Activated CD8-positive, alpha-beta memory T cell treated with anti-CD3 and anti-CD28 coated beads for 4 hours (primary cell): ENCODE measurements around the gene SLX4IP.

Experiments
- DNase-seq, 2 donors: peaks; one replicate each; pipeline ENCODE4 v3.0.0-alpha.2; 2020; ENCODE audit warnings: low read depth in 2 of 2

Gene SLX4IP

DNA sequence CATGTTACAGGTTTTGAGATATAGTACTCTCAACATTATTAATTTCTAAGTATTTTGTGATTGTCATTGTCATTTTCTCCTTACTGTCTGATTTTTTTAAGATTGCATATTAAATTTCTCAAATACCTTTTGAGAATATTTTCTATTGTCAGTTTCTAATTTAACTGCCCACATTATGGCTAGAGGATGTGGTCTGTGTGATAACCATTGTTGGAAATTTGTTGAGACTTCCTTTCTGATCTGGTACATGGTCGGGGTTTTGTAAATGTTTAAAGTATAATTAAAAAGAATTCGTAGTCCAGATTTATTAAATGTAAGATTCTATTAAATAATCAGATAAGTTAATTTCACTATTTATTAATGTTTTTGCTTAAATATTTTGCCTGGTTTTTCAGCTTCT is 60.1 kb downstream of the SLX4IP start:
- no peak for DNase-seq

DNA sequence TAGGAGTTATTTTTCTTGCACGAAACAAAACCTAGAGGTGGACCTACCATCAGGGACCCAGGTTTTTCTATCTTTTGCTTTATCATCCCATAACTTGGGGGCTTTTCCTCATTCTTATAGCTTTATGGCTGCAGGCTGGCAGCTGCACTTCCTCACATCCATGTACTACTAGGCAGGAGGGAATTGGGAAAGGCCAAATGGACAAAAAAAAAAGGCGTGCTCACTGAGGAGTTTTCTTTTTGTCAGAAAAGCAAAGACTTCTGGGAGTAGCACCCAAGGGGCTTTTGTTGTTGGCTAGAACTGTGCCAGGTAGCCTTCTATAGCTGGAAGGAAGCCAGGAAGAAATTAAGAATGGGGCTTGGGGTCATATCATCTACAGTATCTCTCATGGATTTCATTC is 61.4 kb downstream of the SLX4IP start:
- DNase-seq = no peak

DNA sequence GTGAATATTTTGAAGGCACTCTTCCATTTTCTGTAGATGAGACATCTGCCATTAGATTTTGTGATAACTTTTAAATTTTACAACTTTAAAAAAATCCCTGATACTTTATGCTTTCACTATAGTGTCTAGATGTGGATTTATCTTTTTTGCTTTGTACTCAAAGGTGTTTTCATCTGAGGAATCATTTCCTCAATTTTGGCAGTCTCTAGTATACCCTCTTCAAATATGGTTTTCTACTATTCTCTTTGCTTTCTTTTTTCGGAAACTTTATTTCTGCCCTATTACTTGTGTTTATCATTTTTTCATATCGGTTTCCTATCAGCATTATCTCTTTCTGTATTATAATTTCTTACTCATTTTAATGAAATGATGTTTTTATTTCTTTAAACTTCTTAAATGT is 62.2 kb downstream of the SLX4IP start:
- no peak for DNase-seq

DNA sequence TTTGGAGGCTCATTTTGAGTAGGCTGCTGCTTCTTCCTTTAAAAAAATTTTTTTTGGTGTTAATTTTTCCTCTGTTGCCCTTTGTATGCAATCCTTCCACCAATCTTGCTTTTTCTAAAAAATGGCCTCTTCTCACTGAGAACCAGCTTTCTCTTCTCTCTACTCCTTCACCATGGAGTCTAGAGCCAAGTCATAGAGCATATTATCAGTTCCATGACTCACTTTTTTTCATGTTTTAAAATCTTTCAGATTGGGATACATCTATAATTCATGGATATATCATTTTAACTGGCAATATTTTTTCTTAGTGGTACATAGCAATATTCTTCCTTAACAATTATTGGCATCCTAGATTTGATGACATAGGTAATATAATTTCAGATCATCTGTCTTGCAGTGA is 62.7 kb downstream of the SLX4IP start:
- no peak for DNase-seq

DNA sequence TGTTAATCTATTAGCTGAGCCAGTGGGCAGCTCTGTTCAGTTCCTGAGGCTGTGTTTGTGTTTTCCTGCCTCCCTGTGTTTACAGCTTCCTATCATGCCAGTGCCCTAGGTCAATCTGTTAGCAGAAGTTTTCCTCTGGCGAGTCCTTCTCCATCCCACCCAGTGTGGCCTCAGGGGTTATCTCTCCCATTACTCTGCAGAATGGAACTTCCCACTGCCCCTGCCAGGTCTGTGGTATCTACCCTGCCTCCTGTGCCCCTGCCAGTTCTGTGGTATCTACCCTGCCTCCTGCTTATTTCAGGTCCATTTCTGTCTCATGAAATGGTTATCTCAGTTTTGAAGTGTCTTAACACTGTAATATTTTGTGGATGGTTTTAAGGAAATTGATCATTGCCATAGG is 63.1 kb downstream of the SLX4IP start:
- no peak for DNase-seq

DNA sequence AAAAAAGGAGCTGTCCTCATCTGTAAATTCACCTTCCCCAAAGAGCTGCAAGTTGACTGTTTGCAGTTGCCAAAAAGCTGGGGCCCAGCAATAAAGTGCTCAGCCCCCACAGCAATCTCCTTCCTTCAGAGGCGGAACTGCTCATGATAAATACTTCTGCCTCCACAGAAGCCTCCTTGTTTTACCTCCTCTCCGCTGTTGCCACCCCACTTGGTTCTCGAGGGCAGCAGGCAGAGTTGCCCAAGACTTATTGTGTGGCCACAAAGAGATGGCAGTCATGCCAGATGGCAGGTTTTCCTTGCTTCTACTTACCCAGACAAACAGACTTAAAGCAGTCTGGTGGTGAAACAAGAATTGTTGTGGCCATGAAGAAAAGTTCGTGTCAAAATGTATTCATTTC is 66.3 kb downstream of the SLX4IP start:
- no peak for DNase-seq

DNA sequence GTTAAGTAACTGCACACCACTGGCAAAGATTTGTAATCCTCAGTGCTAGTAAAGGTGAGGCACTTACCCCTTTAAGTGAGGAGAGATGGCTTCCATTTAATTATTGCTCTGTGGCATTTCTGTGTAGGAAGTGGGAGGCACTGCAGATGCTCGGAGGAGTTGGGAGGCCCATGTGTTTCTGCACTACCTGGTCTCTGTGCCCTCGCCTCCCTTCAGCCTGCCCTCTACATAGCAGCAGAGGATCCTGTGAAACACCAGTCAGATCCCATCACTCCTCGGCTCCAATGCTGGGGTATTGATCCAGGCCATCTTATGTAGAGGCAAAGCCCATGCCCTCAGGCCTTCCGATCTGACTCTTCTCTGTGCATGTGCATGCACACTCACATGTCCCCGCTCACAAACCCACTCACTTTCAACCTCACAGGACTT is 67.0 kb downstream of the SLX4IP start:
- DNase-seq = no peak

DNA sequence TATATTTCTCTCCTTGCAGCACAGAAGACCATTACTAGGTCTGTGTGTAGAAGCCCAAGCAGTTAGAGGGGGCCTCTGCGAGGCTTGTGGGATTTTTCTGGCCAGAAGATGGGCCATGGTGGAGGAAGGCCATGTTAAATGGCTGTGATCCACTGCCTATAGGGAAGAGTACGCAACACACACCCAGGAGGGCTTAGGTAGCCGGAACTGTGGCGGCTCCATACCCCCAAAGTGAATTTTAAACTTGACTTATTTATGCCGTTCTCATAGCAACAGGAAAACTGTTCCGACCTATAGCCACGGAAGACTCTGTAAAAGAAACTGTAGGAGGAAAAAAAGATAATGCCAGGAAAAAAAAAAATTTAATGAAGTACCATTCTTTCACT is 69.5 kb downstream of the SLX4IP start:
- DNase-seq = no peak

DNA sequence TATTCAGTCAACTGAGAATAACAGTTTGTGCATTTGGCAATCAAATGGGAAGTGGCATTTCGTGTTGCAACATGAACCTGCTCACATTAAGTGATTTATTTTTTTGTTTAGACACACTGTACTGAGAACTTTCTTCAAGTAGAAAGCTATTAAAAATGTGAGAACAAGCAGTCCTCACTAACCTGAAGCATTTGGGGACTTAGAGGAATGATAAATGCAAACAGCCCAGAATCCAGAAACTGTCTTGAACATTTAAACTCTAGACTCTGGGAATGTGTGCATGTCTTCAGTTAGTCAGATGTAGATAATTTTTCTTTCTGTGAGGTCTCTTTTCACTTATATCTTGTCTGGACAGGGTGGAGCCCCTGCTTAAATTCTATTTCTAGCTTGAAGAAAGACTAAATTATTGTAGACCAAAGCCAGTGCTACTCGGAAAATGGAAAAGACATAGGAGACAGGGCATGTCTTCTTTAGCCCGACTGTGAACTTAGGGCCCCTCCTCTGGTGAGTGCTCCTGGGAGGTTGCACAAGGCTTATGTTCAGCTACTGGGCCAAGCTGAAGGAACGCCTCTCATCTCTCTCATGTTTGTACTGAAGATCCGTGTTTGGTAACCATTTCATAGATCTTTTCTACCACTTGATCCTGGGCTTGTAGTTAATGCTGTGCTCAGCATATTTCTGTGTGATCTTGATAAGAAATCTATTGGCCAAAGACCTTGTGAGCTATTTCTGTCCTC is 70.1 kb downstream of the SLX4IP start:
- DNase-seq = no peak

DNA sequence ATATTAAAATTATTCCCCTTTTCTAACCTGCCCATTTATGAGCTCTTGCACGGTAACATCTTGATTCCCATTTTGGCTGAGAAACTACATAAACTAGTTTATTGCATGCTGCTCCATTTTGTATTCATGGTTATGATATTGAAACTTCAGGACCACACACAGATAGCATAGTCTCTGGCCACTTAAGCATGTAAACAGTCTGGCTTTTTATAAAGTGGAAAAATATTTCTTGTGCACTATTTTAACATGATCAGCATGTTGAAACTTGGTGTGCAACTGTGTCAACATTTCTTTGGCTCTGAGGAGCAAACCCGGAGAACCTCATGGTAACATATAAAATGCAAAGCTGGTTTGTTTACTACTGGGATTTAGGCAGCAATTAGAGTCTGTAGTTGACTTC is 70.7 kb downstream of the SLX4IP start:
- no peak for DNase-seq

DNA sequence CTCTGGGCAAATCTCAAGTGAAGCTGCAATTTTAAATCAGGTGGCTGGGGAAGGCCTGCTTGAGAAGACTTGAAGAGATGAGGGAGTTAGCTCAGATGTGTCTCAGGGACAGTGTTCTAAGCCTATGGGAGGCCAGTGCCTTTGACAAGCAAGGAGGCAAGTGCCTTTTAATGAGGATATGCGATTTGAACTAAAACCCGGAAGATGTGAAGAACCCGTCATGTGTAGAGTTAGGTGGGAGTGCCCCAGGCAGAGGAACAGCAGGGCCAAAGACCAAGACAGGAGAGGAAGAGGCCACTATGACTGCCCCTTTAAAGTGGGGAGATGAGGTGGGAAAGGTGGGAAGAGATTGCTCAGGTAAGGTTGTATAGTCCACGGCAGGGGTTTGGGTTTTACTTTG is 71.9 kb downstream of the SLX4IP start:
- DNase-seq = no peak

DNA sequence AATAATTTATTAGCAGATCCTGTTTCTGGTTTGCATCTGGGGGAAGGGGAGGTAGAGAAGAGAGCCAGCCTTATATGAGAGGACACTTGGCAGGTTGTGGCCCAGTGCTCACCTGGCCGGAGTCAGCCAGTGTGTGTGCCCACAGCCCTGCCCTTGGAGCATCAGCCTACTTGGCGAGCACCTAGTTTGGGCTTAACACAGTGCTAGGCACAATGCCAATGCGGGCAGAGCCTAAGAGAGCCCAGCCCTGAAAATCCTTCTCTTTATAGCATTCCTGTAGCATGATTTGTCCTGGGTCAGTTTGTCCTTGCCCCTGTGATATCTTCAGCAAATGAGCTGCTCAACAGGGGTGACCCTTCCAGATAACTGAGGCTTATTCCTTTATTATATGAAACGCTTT is 73.0 kb downstream of the SLX4IP start:
- DNase-seq = no peak

DNA sequence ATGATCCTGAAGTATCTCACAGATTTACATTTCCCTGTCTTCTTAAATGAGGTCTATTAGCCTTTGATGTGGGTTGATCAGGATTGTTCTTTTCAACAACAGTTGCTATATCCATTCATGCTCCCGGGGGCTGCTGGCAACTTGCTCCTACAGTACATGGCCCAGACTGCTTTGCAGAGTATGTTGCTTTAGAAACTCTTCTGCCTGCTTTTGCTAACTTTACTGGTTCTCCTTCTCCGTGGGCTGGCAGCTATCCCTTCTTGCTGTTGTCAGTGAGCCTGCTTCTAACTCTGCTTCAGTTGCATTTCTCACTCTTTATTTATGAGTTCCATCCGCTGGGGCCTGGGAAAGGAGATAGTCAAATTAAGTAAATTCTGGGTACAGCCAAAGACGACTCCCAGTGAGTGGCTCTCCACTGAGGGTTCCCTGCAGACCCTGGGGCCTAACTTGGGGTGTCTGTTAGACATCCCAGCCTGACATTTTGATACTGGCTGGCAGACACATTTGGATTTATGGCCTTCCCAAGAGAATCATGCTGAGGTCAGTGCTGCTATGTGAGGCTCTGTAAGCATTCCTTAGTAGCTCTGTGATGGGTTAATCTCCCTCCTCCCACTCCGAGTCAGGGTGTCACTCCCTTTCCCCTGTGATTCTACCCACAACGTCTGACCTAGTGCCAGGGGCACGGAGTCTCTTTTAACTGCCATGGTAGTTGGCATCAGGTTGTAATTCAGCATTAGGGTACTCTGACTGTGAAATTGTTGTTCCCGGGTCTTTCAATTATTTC is 73.6 kb downstream of the SLX4IP start:
- DNase-seq = no peak

DNA sequence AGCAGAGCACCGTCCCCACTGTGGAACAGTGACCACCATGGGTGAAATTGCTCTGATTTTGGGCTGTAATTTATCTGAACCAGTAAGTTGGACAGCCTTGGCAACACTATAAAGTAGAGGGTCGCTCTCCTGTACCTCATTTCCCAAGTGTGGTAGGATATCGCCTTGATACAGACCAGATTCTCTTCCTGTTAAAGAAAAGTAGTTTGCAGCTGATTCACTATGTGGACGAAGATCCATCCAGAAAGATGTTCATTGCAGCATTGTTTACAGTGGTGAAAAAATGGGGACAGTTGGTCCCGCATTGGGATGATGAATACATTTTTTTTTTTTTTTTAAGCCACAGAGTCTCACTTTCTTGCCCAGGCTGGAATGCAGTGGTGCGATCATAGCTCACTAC is 74.3 kb downstream of the SLX4IP start:
- DNase-seq = no peak

DNA sequence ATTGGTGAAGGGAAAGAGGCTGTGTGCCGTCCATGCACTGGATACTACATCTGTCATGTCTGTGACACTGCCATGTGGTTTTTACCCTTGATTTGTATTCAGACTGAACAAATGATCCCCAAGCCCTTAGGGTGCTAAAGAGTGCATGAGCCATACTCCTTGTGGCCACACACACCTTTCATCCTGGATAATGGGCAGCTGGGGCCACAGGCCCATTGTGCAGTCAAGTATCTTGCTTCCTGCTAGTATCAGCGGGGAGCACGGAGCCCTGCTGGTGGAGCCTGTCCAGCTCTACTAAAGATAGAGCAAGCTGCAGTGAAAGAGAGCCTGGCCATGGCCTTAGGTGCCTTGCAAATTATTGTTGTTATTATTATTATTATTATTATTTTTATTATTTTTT is 75.1 kb downstream of the SLX4IP start:
- no peak for DNase-seq

DNA sequence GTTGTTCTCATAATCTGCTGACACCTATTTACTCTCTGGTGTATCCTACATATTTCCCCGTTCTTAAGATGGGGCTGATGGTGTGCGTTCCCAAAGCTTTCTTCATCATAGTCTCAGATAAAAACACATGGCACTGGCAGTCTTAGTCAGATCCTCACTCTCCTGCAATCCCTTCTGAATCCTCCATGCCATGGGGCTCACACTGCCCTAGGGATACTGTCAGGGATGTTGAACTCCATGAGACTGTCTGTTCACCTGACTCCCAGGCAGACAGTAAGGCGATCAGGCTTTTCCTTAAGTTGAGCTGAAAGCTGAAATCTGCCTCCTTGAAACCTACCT is 76.0 kb downstream of the SLX4IP start:
- no peak for DNase-seq

DNA sequence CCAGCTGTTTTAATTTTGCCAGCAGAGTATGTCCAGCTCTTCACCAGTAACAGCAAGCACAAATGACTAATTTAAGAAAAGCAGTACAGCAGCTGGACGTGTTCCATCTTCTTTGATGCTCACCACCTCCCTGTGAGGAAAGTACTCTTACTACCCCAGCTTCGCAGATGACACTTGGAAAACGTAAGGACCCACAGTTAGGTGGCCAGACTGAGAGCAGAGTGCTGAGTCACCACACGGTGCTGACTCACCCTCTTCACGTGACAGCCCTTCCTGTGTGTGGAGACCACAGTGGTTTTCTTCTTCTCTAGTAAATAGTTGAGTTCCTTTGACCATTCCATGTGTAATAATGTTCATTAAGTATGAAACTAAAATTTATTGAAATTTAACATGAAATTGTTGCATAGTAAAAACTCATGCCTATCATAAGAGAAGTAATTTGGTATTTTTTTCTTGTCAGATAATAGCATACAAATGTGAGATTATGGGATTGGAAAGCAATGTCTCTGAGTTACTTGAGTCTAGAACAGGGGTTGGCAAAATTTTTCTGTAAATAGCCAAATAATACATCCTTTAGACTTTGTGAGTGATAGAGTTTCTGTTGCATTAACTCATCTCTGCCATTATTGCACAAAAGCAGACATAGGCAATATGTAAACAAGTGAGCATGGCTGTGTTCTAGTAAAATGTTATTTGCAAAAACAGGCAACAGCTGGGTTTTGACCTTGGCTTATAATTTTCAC is 76.6 kb downstream of the SLX4IP start:
- peak; percentile 56 to 65 for DNase-seq

DNA sequence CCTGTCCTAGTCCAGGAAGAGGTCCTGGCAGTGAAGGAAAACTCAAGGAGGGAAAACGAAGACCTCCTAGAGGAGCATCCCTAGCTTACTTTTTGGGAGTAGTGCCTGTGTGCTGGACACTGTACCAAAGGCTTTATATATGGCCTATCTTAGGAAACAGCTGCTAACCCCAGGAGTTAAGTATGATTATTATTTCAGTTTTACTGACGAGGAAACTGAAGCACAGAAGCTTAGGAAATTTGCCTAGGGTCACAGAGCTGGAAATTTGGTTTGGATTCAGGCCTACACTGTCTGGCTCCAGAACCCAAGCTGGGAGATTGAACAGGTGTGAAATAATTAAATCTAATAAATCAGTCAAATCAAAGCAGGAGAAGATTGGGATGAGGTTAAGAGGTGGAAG is 78.0 kb downstream of the SLX4IP start:
- no peak for DNase-seq

DNA sequence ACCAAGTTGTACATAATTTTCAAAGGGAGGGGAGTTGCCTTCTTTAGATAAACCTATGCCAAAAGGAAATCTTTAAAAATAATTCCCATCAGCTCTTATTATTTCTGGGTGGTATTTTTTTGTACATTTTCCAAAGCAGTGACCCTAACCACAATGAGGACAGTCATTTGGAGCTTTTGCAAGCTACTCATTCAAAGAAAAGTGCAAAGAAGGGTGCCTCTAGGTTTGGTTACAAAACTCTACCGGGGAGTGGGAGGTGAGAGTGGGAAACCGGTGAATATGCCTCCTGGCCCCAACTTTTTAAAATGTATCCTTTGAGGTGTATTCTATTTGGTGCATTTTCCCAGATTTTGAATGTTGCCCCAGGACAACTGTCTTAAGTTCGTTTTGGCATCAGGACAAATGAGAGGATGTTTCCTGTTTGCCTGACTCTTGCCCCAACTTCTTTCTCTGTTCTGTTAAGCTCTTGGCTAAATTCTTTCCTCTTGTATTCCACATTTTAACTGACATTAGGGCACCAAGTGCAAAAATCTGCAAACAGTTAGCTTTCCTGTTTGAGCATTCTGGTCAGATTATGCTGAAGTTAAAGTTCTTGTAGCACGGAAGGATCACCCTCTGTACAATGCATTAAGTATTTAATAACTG is 78.9 kb downstream of the SLX4IP start:
- DNase-seq = no peak

DNA sequence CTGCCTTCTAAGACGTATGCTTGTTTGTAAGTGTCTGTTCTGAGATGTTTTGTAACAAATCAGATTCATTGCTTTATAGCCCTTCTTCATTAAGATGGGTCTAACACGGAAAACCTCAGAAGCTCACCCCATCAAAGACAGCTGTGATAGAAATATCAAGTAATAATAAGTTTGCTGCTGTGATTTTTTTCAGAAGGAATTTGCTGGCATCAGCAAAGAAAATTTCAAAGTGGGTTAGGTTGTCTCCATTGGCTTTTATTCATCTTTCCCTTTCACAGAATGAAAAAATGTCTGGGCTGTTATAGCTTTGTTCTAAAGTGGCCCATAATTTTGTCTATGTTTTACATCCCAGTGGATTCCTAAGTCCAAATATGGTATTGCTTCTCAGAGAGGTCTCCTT is 81.4 kb downstream of the SLX4IP start:
- no peak for DNase-seq

DNA sequence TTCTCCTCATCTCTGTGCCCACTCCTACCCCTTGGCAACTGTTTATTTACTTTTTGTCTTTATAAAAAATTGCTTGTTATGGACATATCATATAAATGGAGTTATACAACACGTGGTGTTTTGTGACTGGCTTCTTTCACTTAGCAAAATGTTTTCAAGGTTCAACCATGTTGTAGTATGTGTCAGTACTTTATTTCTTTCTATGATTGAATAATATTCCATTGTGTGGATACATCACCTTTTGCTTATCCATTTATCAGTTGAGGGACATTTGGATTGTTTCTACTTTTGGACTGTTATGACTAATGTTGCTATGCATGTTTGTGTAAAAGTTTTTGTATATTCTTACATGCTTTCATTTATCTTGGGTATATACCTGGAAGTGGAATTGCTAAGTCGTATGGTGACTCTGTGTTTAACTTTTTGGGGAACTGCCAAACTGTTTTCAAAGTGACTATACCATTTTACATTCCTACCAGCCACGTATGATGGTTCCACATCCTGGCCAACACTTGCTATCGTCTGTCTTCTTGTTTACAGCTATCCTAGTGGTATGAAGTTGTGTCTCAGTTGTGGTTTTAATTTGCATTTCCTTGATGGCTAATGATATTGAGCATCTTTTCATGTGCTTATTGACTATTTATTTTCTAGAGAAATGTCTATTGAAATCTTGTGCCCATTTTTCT is 84.4 kb downstream of the SLX4IP start:
- DNase-seq = no peak

DNA sequence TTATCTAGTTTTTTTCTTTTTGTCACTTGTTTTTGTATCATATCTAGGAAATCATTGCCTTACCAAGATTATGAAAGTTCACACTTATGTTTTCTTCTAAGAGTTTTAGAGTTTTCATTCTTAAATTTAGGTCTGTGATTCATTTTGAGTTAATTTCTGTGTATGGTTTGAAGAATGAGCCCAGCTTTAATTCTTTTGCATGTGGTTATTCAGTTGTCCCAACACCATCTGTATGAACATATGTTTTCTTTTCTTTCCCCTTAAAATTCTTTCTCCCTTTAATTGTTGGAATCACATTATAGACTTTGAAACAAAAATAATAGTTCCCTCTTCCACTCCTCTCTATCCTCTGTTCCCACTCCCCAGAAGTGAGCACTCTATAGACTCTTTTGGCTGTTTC is 85.4 kb downstream of the SLX4IP start:
- DNase-seq = no peak
